ENCODE data around the gene IPO13.

Gene IPO13

DNA sequence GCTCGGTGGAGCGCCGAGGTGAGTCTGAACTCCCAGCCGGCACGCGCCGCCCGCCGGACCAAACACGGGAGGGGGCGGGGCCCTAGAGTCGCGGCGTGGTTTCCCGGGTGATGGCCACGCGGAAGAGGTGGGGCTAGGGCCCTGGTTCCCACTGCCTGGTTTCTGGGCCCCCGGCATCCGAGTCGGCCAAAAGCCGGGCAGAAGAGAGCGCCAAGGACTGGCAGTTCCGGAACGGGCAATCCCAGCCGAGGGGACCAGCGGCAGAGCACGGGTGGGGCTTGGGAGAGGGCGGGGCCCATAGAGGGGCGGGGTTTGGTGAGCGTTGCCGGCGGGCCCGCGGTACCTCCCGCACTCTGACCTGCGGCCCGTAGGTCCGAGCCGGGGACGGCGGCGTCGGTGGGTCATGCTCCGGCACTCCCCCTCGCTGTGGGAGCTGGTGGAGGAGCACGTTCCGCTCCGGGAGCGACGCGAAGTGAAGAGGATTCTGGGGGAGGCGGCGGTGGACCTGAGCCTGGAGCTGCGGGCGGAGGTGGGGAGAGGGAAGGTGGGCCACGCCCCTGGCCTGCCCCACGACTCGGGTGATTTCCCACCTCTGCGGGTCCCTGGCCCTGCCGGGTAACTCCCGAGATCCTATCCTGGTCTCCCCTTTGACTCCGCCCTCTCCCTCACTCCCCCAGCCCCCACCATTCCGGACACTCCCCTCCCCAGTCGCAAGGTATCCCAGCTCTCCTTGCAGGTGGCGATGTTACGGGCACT is 44.9 kb downstream of the IPO13 start, which contains the start of gene CCDC24:
CCDC24 (plus strand) TSS at position 124 of the 756 bp plus-strand sequence; CDS start at position 404, 280 bp downstream.
- H3K4me1 ChIP-seq (ENCODE audit: insufficient read depth, low read length) = no peaks in the 10 kb centered on the region; the same call in 1 of the 2 replicates
- H3K9ac ChIP-seq (ENCODE audit: low read depth, low read length) = peak within 1 kb of the TSS; percentile 82
- no peaks in the 10 kb centered on the region for H3K36me3 ChIP-seq (ENCODE audit: insufficient read depth, low read length)
- no peaks in the 10 kb centered on the region for H3K9me3 ChIP-seq (ENCODE audit: control insufficient read depth, insufficient read depth, low read length)

DNA sequence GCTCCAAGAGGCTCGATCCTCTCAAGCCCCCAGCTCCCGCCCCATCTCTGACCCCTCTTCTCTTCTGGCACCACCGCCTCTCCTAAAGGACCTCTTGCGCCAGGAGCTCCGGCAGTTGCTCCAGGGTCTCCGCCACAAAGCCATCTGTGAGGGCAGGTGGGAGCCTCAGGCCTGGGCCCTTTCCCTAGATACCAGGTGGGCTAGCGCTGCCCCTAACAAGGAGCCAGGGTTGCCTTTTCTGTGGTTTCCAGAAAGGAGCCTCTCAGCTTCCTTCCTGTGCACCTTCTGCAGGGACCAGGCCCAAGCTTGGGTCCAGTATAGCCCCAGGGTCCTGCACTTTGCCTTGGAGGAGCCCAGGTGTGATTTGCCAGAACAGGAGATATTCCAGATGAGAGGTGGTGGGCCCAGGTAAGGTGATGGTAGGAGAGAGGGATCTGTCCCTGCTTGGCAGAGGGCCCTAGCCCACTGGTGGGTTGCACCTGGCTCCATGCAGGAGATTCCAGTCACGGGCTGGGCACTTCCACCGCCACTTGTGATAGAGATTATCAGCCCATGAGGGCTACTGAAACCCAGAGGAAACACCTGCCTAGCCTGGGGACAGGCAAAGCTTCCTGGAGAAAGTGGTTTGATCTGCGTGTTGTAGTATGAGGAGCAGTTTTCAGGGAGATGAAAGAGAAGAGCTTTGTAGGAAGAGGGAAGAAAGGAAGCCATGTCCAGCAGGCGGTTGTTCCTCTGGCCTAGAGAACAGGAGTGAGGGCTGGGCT is 45.7 kb downstream of the IPO13 start:
- H3K36me3 ChIP-seq (ENCODE audit: insufficient read depth, low read length) = no peaks in the 10 kb centered on the region
- no peaks in the 10 kb centered on the region; the same call in 1 of the 2 replicates for H3K4me1 ChIP-seq (ENCODE audit: insufficient read depth, low read length)
- no peaks in the 10 kb centered on the region for H3K9me3 ChIP-seq (ENCODE audit: control insufficient read depth, insufficient read depth, low read length)
- peak overlapping the region; percentile 82 for H3K9ac ChIP-seq (ENCODE audit: low read depth, low read length)

DNA sequence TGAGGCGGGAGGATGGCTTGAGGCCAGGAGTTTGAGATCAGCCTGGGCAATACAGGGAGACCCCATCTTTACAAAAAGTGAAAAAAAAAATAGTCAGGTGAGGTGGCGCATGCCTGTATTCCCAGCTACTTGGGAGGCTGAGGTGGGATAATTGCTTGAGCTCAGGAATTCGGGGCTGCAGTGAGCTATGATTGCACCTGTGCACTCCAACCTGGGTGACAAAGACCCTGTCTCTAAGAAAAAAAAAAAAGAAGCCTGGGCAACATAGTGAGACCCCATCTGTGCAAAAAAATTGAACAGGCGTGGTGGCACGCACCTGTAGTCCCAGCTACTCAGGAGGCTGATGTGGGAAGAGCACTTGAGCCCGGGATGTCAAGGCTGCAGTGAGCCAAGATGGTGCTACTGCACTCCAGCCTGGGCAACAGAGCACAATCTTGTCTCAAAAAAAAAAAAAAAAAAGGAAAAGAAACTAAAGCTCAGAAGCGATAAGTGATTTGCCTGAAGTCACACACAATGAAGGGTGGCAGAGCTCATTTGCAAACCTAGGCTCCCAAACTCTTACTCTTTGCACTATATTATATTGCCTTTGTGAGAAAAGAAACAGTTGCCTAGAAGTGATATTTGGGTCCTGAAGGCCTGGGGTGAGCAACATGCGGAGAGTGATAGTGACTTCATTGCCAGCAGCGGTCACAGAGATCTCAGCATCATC is 46.6 kb downstream of the IPO13 start:
- no peak overlapping the region for H3K9ac ChIP-seq (ENCODE audit: low read depth, low read length)
- no peaks in the 10 kb centered on the region for H3K36me3 ChIP-seq (ENCODE audit: insufficient read depth, low read length)
- H3K9me3 ChIP-seq (ENCODE audit: control insufficient read depth, insufficient read depth, low read length) = no peaks in the 10 kb centered on the region
- H3K4me1 ChIP-seq (ENCODE audit: insufficient read depth, low read length) = no peaks in the 10 kb centered on the region; the same call in 1 of the 2 replicates

- no peaks in the 10 kb centered on the region for H3K9me3 ChIP-seq (ENCODE audit: control insufficient read depth, insufficient read depth, low read length)
- H3K36me3 ChIP-seq (ENCODE audit: insufficient read depth, low read length) = no peaks in the 10 kb centered on the region
- H3K4me1 ChIP-seq (ENCODE audit: insufficient read depth, low read length) = no peaks in the 10 kb centered on the region; the same call in 1 of the 2 replicates
- no peak overlapping the region for H3K9ac ChIP-seq (ENCODE audit: low read depth, low read length)
Observed at GRCh38 chr1:43994071-43994470, 47.3 kb downstream of the IPO13 start.

DNA sequence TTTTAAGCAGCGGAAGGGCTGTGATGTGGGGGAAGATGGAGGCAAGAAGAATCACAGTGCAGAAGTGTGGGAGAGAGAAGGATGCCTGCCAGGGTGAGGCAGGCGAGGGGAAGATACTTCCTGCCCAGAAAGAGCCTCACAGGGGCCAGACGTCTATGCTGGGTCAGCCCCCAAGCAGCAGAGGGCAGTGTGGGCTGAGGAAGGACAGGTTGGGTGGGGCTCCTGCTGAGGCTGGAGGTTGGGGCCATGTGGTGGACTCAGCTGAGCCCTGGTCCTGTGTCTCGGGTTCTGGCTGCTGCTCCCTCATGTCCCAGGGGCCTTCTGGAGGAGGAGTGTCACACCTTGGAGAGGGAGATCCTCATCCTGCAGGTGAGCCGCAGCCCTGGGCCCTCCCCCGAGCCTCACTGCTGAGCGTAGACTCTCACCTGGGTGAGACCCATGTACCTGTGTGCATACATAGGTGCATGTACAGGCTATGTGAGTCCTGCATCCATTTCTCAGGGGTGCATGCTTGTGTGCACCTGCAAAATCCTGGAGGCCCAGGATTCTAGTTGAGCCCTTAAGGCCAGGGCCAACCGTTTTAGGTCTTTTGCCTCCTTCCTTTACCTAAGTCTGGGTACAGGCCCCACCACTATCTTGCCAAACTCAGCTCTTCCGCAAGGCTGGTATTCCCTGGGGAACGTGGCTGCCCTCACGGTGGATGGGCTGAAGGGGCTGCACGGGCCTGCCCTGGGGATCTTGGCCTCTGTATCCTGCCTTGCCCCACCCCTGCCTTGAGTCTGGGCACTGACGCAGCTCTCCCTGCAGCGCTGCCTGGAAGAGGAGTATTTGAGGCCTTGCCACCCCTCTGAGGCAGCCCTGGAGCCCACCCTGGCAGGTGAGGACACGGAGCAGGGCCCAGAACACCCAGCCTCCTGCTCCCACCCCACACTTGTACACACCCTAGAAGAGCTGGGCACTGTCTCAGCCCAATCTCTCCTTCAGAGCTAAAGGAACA is 48.3 kb downstream of the IPO13 start:
- Histone ChIP-seq H3K9ac (ENCODE audit: low read depth, low read length) (no peak overlapping the region), H3K36me3 (ENCODE audit: insufficient read depth, low read length) (no peaks in the 10 kb centered on the region), H3K9me3 (ENCODE audit: control insufficient read depth, insufficient read depth, low read length) (no peaks in the 10 kb centered on the region), H3K4me1 (ENCODE audit: insufficient read depth, low read length) (no peaks in the 10 kb centered on the region; the same call in 1 of the 2 replicates)

GRCh38 chr1:43995984-43996732 is 49.4 kb downstream of the IPO13 start:
- Histone ChIP-seq H3K36me3 (ENCODE audit: insufficient read depth, low read length) (no peaks in the 10 kb centered on the region), H3K9ac (ENCODE audit: low read depth, low read length) (no peak overlapping the region), H3K9me3 (ENCODE audit: control insufficient read depth, insufficient read depth, low read length) (no peaks in the 10 kb centered on the region), H3K4me1 (ENCODE audit: insufficient read depth, low read length) (no peaks in the 10 kb centered on the region; the same call in 1 of the 2 replicates)

- Histone ChIP-seq H3K9me3 (ENCODE audit: control insufficient read depth, insufficient read depth, low read length) (no peaks in the 10 kb centered on the region), H3K4me1 (ENCODE audit: insufficient read depth, low read length) (no peaks in the 10 kb centered on the region; the same call in 1 of the 2 replicates), H3K9ac (ENCODE audit: low read depth, low read length) (no peak overlapping the region), H3K36me3 (ENCODE audit: insufficient read depth, low read length) (no peaks in the 10 kb centered on the region)
Observed at GRCh38 chr1:43996733-43997115, 50.0 kb downstream of the IPO13 start.

GRCh38 chr1:43997295-43997999 is 50.7 kb downstream of the IPO13 start:
- Histone ChIP-seq H3K9ac (ENCODE audit: low read depth, low read length) (no peak overlapping the region), H3K9me3 (ENCODE audit: control insufficient read depth, insufficient read depth, low read length) (no peaks in the 10 kb centered on the region), H3K4me1 (ENCODE audit: insufficient read depth, low read length) (no peaks in the 10 kb centered on the region; the same call in 1 of the 2 replicates), H3K36me3 (ENCODE audit: insufficient read depth, low read length) (no peaks in the 10 kb centered on the region)

DNA sequence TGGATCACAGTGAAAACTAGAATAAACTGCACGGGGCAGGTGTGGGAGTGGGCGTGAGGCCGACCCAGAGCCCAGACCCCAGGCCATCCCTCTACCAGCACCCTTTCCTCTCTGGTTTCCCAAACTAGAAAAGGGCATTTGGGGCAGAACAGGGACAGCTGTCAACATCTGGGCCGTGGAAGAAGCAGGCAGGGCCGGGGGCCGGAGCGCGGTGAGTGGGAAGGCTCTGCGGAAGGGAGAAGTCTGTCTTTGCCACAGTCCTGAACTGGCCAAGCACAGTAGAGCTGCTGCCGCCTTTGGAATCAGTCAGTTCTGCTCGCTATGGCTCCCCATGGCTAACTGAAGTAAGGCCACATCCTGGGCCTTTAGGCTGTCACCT is 51.2 kb downstream of the IPO13 start:
- H3K9me3 ChIP-seq (ENCODE audit: control insufficient read depth, insufficient read depth, low read length) = no peaks in the 10 kb centered on the region
- H3K36me3 ChIP-seq (ENCODE audit: insufficient read depth, low read length) = no peaks in the 10 kb centered on the region
- H3K4me1 ChIP-seq (ENCODE audit: insufficient read depth, low read length) = no peaks in the 10 kb centered on the region; the same call in 1 of the 2 replicates
- no peak overlapping the region for H3K9ac ChIP-seq (ENCODE audit: low read depth, low read length)

GRCh38 chr1:43999455-43999854 is 52.7 kb downstream of the IPO13 start:
- Histone ChIP-seq H3K36me3 (ENCODE audit: insufficient read depth, low read length) (no peaks in the 10 kb centered on the region), H3K4me1 (ENCODE audit: insufficient read depth, low read length) (no peaks in the 10 kb centered on the region; the same call in 1 of the 2 replicates), H3K9me3 (ENCODE audit: control insufficient read depth, insufficient read depth, low read length) (no peaks in the 10 kb centered on the region), H3K9ac (ENCODE audit: low read depth, low read length) (no peak overlapping the region)

- Histone ChIP-seq H3K9ac (ENCODE audit: low read depth, low read length) (no peak overlapping the region), H3K36me3 (ENCODE audit: insufficient read depth, low read length) (no peaks in the 10 kb centered on the region), H3K4me1 (ENCODE audit: insufficient read depth, low read length) (no peaks in the 10 kb centered on the region), H3K9me3 (ENCODE audit: control insufficient read depth, insufficient read depth, low read length) (no peaks in the 10 kb centered on the region)
Observed at GRCh38 chr1:44000122-44000665, 53.4 kb downstream of the IPO13 start.

GRCh38 chr1:44002165-44002564 is 55.4 kb downstream of the IPO13 start:
- Histone ChIP-seq H3K9me3 (ENCODE audit: control insufficient read depth, insufficient read depth, low read length) (no peaks in the 10 kb centered on the region), H3K36me3 (ENCODE audit: insufficient read depth, low read length) (no peaks in the 10 kb centered on the region), H3K4me1 (ENCODE audit: insufficient read depth, low read length) (no peaks in the 10 kb centered on the region), H3K9ac (ENCODE audit: low read depth, low read length) (no peak overlapping the region)

All from ES-I3 (cell line).